Osteoblast (primary cell): ENCODE results near the gene MBP. TPM values are rescaled to one million over a fixed set of nuclear protein-coding genes. Genes with fewer than 3 reads are reported as not detected.

ENCODE experiments used
- DNase-seq: peaks from one replicate; pipeline ENCODE4 v3.0.0; 2011; ENCODE audit warnings: low spot score, mixed read lengths; ENCODE audit not compliant: insufficient read length; ENCODE audit errors: missing footprints
- H2AFZ ChIP-seq: 2 replicates; pipeline ENCODE4 v1.6.0; 2011; ENCODE audit warnings: mild to moderate bottlenecking, low read length
- H3K27ac ChIP-seq: 2 replicates; pipeline ENCODE4 v1.5.1; 2011; ENCODE audit warnings: mild to moderate bottlenecking, low read depth, low read length, moderate library complexity
- H3K27me3 ChIP-seq: 2 replicates; pipeline ENCODE4 v1.6.0; 2012; ENCODE audit warnings: mild to moderate bottlenecking, control low read depth, inconsistent platforms, low read length, moderate library complexity; ENCODE audit not compliant: insufficient read depth
- H3K36me3 ChIP-seq: 2 replicates; pipeline ENCODE4 v1.5.1; 2011; ENCODE audit warnings: mild to moderate bottlenecking, low read length, control low read depth, moderate library complexity; ENCODE audit not compliant: insufficient read depth
- H3K4me1 ChIP-seq: 2 replicates; pipeline ENCODE4 v1.5.1; 2011; ENCODE audit warnings: mild to moderate bottlenecking, low read length, control low read depth, moderate library complexity; ENCODE audit not compliant: insufficient read depth
- H3K4me2 ChIP-seq: 2 replicates; pipeline ENCODE4 v1.6.0; 2011; ENCODE audit warnings: mild to moderate bottlenecking, low read length; ENCODE audit not compliant: insufficient read depth
- H3K4me3 ChIP-seq: fragments of 200-600 bp; sonication (generic); 3 replicates; pipeline ENCODE4 v1.5.1; 2012; ENCODE audit warnings: mild to moderate bottlenecking, low read length, inconsistent platforms; ENCODE audit not compliant: insufficient read depth
- H3K79me2 ChIP-seq: 2 replicates; pipeline ENCODE4 v1.6.0; 2012; ENCODE audit warnings: mild to moderate bottlenecking, low read length, control low read depth, inconsistent platforms; ENCODE audit not compliant: insufficient read depth
- H3K9me3 ChIP-seq: 2 replicates; pipeline ENCODE4 v1.5.1; 2011; ENCODE audit warnings: low read depth, low read length, control low read depth
- H4K20me1 ChIP-seq: 2 replicates; pipeline ENCODE4 v1.6.0; 2012; ENCODE audit warnings: mild to moderate bottlenecking, low read length, control low read depth; ENCODE audit not compliant: insufficient read depth
- total RNA-seq: library from RNA; depleted of rRNA; stranded (reverse); fragments of >200 nt; gene quantifications from 2 replicates; pipeline ENCODE4 v1.2.3, GENCODE V29; 2012
- TF ChIP-seq, protein P1 (sequence below): IDR thresholded peaks from 2 replicates; pipeline ENCODE4 v1.5.1; 2011; ENCODE audit warnings: mild to moderate bottlenecking, low read depth, low read length, moderate library complexity; ENCODE audit errors: extremely low read depth

Gene MBP
- total RNA-seq, 1 donor, result 2.2 TPM

DNA sequence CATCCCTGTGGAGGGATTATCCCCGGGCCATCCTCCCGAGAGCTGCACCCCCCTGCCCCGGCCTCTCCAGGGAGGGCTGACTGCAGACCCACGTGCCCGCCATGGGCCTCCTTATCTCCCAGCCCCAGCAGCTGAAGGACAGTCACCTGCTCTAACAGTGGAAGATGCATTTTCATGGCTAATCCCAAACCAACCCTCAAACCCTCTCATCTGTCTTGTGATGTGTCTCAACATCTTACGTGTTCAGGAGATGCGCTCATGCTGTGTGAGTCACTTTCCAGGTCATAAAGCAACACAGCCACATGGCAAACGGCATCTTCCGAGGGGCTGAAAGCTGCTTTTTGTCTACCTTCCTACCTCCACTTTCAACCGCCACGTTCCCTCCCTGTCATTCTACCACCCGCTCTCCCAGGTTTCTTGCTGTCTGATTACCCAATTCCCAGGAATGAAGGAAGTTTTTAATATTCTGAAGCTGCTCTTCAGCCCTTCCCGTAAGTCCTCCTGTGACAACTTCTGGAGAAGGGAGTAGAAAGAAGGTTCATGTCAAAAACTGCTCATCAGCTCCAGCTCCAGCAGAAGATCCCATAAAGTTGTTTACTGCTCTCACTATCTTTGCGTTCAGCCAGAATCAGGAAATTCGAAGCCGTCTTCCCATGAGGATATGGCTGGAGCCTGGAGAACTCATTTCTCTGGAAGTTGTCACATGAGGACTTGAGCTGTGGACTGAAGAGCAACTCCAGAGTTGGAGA, 54.5 kb downstream of the MBP start:
- DNase-seq, result no peak
- Histone ChIP-seq H2AFZ (no peak overlapping the region), H3K27me3 (no peaks in the 10 kb centered on the region), H3K4me3 (no peak overlapping the region), H3K36me3 (no peaks in the 10 kb centered on the region), H3K79me2 (no peaks in the 10 kb centered on the region), H4K20me1 (no peaks in the 10 kb centered on the region), H3K9me3 (no peaks in the 10 kb centered on the region), H3K4me2 (no peak overlapping the region), H3K27ac (peak overlapping the region; percentile 51), H3K4me1 (peaks cover 14% of the 10 kb centered on the region)
- TF ChIP-seq, protein P1, sequence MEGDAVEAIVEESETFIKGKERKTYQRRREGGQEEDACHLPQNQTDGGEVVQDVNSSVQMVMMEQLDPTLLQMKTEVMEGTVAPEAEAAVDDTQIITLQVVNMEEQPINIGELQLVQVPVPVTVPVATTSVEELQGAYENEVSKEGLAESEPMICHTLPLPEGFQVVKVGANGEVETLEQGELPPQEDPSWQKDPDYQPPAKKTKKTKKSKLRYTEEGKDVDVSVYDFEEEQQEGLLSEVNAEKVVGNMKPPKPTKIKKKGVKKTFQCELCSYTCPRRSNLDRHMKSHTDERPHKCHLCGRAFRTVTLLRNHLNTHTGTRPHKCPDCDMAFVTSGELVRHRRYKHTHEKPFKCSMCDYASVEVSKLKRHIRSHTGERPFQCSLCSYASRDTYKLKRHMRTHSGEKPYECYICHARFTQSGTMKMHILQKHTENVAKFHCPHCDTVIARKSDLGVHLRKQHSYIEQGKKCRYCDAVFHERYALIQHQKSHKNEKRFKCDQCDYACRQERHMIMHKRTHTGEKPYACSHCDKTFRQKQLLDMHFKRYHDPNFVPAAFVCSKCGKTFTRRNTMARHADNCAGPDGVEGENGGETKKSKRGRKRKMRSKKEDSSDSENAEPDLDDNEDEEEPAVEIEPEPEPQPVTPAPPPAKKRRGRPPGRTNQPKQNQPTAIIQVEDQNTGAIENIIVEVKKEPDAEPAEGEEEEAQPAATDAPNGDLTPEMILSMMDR, result no peak

DNA sequence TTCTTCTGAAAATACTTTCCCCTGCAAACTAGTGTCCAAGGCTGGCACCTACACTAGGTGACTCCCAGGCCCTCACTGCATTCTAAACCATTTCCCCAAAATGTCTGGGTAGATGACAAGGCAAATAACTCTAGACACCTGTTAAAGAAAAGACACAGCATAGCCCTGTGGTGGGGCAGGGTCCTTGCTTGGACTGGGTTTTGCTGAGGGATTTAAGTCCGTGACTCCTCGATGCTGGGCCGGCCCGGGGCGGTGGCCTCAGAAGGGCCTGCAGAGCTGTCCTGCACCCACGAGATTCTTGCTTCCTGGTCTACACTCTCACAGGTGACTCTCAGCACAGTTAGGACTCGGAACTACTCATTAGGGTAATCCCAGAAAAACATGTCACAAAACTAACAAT, 55.2 kb downstream of the MBP start:
- Histone ChIP-seq H3K4me1 (peaks cover 19% of the 10 kb centered on the region), H3K27me3 (no peaks in the 10 kb centered on the region), H3K9me3 (no peaks in the 10 kb centered on the region), H3K79me2 (no peaks in the 10 kb centered on the region), H3K27ac (no peak overlapping the region), H3K4me3 (no peak overlapping the region), H3K4me2 (no peak overlapping the region), H4K20me1 (no peaks in the 10 kb centered on the region), H3K36me3 (no peaks in the 10 kb centered on the region), H2AFZ (no peak overlapping the region)
- TF ChIP-seq, protein P1, result no peak
- no peak for DNase-seq

DNA sequence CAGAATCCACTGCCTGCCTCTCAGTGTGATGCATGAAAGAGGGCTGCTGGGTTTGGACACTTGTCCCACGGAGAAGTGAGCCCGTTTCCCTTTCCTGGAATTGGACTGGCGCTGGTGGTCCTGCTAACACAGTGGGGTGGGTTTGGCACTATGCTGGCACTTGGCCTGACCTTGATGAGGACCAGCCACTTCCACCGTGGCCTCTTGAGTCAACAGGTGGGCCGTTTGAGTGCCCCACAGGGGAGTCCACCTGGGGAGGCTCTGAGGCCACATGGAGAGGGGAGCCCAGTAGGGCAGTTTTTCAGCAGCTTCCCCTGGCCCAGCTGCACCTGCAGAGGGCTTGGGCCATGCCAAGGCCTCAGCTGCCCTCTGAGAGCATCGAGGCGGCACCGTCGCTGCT, 56.5 kb downstream of the MBP start:
- DNase-seq, result no peak
- Histone ChIP-seq H2AFZ (no peak overlapping the region), H3K27me3 (no peaks in the 10 kb centered on the region), H3K27ac (no peak overlapping the region), H4K20me1 (no peaks in the 10 kb centered on the region), H3K4me2 (no peak overlapping the region), H3K36me3 (no peaks in the 10 kb centered on the region), H3K9me3 (no peaks in the 10 kb centered on the region), H3K4me1 (peaks cover 31% of the 10 kb centered on the region), H3K4me3 (no peak overlapping the region), H3K79me2 (no peaks in the 10 kb centered on the region)
- TF ChIP-seq, protein P1, result no peak

DNA sequence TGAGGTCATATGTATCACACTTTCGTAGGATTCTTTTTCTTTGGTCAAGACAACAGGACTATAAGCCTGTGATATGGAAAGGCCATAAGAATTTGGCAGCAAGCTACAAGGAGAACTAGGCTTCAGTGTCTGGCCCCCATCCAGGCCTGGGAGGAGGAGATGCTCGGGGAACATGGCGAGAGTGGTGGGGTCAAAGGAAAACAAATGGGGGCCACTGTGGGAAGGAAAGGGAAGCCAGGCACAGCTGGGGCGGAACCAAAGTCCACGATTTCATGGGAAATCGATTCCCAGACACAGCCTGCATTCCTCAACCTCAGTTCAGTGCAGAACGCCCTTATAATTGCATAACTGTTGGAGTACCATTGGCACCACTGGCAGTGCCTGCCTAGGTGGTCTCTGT, 58.2 kb downstream of the MBP start:
- H3K27ac ChIP-seq, result no peak overlapping the region
- no peak overlapping the region for H3K4me2 ChIP-seq
- H2AFZ ChIP-seq, result no peak overlapping the region
- no peaks in the 10 kb centered on the region for H3K27me3 ChIP-seq
- H4K20me1 ChIP-seq, result no peaks in the 10 kb centered on the region
- no peaks in the 10 kb centered on the region for H3K36me3 ChIP-seq
- no peak overlapping the region for H3K4me3 ChIP-seq
- no peaks in the 10 kb centered on the region for H3K9me3 ChIP-seq
- no peaks in the 10 kb centered on the region for H3K79me2 ChIP-seq
- TF ChIP-seq, protein P1, result no peak
- peaks cover 29% of the 10 kb centered on the region for H3K4me1 ChIP-seq
- no peak for DNase-seq
